Suprapubic skin (tissue), 4 donors: ENCODE data around the gene FAM229B.

Experiments used
- EP300 ChIP-seq: sonication (generic); formaldehyde crosslinking; IDR thresholded peaks from one replicate; pipeline ENCODE4 v1.6.1; 2017; ENCODE audit warnings: antibody characterized with exemption
- POLR2A ChIP-seq, 2 donors: fragments of 450-650 bp; IDR thresholded peaks; one replicate each; pipeline ENCODE4 v1.6.1; 2017; ENCODE audit warnings: antibody characterized with exemption in 2 of 2, mild to moderate bottlenecking in 2 of 2, moderate library complexity in 2 of 2
- POLR2AphosphoS5 ChIP-seq, 3 donors: sonication (generic); formaldehyde crosslinking; IDR thresholded peaks; one replicate each; pipeline ENCODE4 v1.6.1; 2017; ENCODE audit warnings: antibody characterized with exemption in 3 of 3
- TF ChIP-seq, protein P1 (sequence below), 2 donors: fragments of 200-600 bp in 1 of 2; fragments of 450-650 bp in 1 of 2; sonication (generic) in 1 of 2; IDR thresholded peaks; one replicate each; pipeline ENCODE4 v1.5.1; 2016 to 2019; ENCODE audit warnings: antibody characterized with exemption in 2 of 2, mild to moderate bottlenecking in 1 of 2, moderate library complexity in 1 of 2

DNA sequence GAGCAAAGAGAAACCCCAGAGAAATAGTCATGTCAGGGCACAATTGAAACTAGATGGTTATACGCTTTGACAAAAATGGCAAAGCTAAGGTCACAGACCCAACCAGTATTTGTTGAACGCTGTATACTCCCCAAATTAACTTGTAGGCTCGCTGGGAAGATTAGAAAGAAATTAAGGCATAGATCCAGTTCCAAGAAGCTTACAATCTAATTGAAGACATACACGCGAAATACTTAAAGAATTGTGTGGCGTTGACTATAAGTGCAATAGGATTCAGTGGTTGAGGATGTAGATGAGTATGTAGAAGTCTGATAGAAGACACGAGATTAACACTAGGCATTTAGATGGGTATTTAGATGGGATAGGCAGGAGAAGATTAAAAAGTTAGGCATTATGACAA lies 525 bp downstream of the FAM229B start:
- TF ChIP-seq, protein P1, sequence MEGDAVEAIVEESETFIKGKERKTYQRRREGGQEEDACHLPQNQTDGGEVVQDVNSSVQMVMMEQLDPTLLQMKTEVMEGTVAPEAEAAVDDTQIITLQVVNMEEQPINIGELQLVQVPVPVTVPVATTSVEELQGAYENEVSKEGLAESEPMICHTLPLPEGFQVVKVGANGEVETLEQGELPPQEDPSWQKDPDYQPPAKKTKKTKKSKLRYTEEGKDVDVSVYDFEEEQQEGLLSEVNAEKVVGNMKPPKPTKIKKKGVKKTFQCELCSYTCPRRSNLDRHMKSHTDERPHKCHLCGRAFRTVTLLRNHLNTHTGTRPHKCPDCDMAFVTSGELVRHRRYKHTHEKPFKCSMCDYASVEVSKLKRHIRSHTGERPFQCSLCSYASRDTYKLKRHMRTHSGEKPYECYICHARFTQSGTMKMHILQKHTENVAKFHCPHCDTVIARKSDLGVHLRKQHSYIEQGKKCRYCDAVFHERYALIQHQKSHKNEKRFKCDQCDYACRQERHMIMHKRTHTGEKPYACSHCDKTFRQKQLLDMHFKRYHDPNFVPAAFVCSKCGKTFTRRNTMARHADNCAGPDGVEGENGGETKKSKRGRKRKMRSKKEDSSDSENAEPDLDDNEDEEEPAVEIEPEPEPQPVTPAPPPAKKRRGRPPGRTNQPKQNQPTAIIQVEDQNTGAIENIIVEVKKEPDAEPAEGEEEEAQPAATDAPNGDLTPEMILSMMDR (IDR thresholded peaks at IDR 0.05), result no peak
- no peak for TF ChIP-seq POLR2AphosphoS5 (IDR thresholded peaks at IDR 0.05)
- no peak for TF ChIP-seq EP300
- TF ChIP-seq POLR2A (IDR thresholded peaks at IDR 0.05), result no peak
